Measurements from ENCODE around the gene PI4K2A. TPM values are rescaled to one million over a fixed set of nuclear protein-coding genes. Genes with fewer than 3 reads are reported as not detected.

The PI4K2A gene
- total and polyA plus RNA-seq, 2 of the 13 experiments (the other 11 are each of a cell fraction or from before 2014, with no cell fraction given): 10.9 to 14.3 TPM

DNA sequence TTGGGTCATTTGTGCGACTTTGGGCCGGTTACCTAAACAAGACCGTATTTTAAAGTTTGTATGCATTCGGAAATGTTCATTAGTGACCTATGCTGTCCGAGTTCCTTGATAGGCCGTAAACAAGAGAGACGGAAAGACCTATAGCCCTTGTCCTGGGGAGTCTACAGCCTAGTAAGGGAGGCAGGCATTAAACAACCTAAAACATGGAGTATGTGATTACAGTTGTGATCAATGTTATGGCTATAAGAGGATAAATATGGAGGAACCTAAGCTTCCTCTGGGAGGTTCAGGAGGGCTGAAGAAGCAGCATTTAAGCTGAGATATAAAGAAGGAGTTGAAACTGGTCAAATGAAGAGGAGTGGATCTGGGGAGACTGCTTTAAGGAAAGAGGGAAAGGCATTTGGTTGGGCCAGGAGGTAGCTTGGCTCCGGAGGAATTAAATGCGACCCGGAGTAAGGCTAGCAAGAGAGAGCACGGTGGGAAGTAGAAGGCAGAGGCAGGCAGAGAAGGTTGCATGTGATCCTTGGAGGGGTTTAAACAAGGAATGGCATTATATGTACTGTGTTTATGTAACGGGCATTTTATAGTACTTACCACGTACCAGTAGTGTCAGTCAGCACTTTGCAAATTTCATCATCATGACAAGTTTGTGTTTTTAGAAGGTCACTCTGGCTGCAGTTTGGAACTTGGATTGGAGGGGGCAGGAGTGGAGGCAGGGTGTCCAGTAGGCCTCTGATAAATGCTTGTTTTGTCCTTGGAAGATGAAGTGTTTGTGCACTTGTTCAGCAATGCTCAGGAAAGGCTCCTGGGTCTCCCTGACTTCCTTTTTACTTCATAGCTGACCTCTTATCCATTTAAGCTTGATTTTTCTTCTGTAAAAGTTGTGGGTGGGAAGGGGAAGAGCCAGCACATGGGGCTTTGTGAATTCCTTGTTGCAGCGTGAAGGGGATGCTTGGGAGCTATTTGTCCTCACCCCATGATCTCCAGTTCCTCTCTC lies 47.6 kb downstream of the PI4K2A start (continued):
- TF ChIP-seq, protein P1, sequence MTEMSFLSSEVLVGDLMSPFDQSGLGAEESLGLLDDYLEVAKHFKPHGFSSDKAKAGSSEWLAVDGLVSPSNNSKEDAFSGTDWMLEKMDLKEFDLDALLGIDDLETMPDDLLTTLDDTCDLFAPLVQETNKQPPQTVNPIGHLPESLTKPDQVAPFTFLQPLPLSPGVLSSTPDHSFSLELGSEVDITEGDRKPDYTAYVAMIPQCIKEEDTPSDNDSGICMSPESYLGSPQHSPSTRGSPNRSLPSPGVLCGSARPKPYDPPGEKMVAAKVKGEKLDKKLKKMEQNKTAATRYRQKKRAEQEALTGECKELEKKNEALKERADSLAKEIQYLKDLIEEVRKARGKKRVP (CRISPR knock-in tag; IDR thresholded peaks at IDR 0.05): peak in 1 of 2 experiments; percentile 45; a peak in 1 of 4 replicates
- TF ChIP-seq, protein P2, sequence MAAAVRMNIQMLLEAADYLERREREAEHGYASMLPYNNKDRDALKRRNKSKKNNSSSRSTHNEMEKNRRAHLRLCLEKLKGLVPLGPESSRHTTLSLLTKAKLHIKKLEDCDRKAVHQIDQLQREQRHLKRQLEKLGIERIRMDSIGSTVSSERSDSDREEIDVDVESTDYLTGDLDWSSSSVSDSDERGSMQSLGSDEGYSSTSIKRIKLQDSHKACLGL (CRISPR knock-in tag; IDR thresholded peaks at IDR 0.05): no peak
- TF ChIP-seq FOXO1 (CRISPR knock-in tag; IDR thresholded peaks at IDR 0.05) (no peak), ZSCAN21 (CRISPR knock-in tag; IDR thresholded peaks at IDR 0.05; ENCODE audit: borderline replicate concordance) (no peak), MAFF (IDR thresholded peaks at IDR 0.05; ENCODE audit: low read depth, low read length) (peak; percentile 74), ZNF468 (CRISPR knock-in tag; IDR thresholded peaks at IDR 0.05) (no peak)

DNA sequence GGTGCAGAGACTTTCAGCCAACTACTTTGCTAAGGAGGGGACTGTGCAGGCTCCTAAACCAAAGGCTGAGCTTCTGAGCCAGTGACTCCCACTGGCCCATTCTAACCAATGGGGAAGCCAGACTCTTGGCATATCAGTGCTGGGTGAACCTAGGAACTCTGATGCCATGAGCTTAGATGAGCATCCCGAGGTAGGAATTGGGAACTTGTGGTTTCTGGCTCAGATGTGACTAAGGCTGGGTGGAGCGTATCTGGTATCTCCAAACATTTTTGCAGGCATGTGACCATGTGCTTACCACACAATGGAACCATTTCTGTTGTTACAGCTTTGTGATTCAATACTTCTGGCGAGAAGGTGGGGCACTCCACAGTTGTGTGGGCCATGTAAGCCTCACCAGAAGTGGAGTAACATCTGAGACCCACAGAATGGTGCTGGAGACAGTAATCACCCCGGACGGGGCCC lies 49.1 kb downstream of the PI4K2A start:
- DNase-seq (ENCODE audit: low spot score): no peak
- Histone ChIP-seq H3K4me1 (ENCODE audit: insufficient read depth, low read length) (peaks cover 29% of the 10 kb centered on the region), H3K79me2 (ENCODE audit: insufficient read depth, low read length) (peaks cover 19% of the 10 kb centered on the region)

More for the DNA sequence above, 49.1 kb downstream of the PI4K2A start:
- H4K20me1 ChIP-seq (ENCODE audit: insufficient read depth, low read length): no peaks in the 10 kb centered on the region
- H3K4me3 ChIP-seq (replicated peaks in 1 of 3; ENCODE audit: insufficient read depth in 1 of 3, low read depth in 2 of 3, low read length in 3 of 3): no peak overlapping the region
- ATAC-seq (no peak), FAIRE-seq (no peak)
- no peaks in the 10 kb centered on the region for H3K36me3 ChIP-seq (replicated peaks in 1 of 2; ENCODE audit: control insufficient read depth in 1 of 2, insufficient read depth in 2 of 2, low read length in 2 of 2)
- 62% methylated on average over 5 of the region's 5 CpGs for WGBS (ENCODE audit: low lambda C conversion rate)
- POLR2A ChIA-PET: interaction anchor here (0.6 to 3.5 kb wide), 3 partner anchors 12 to 187 kb away, joined by 3 to 39 read pairs (median 3); partner anchors contain the start of gene ZFYVE27
- no peak overlapping the region for H3K4me2 ChIP-seq (ENCODE audit: low read depth, low read length)
- no peak overlapping the region for H2AFZ ChIP-seq (ENCODE audit: low read length)
- H3K9me3 ChIP-seq (ENCODE audit: low read length): no peaks in the 10 kb centered on the region
- CTCF ChIA-PET (ENCODE audit: low intra/inter-chr PET ratio, low total read pairs): no interaction called here
- H3K27me3 ChIP-seq (ENCODE audit: control insufficient read depth in 1 of 2, insufficient read depth in 2 of 2, low read length in 2 of 2): no peaks in the 10 kb centered on the region; a peak in 1 of 5 replicates
- intact Hi-C loops (cut with micrococcal nuclease; ENCODE audit: unreplicated experiment) (no loop called here), in situ Hi-C loops (cut with HindIII; ENCODE audit: extremely low pct_ligation_motif_present, low pct_unique_long_range_greater_than_20kb) (no loop called here)
- BruUV-seq (replicated peaks): no TSS peak
- no peak overlapping the region for H3K27ac ChIP-seq (ENCODE audit: extremely low read length, insufficient read depth, low read length)
- TF ChIP-seq TEAD2 (CRISPR knock-in tag; IDR thresholded peaks at IDR 0.05): no peak
- no peak for TF ChIP-seq SOX13 (IDR thresholded peaks at IDR 0.05)
- TF ChIP-seq SOX13 (CRISPR knock-in tag; conservative IDR thresholded peaks at IDR 0.05 in 1 of 2, IDR thresholded peaks at IDR 0.05 in 1 of 2): peak in 1 of 2 experiments; percentile 27; a peak in 1 of 4 replicates
- H3K9ac ChIP-seq (ENCODE audit: insufficient read depth, low read depth, low read length): no peak overlapping the region
